Measurements from ENCODE around the gene ABCA3.

- TF ChIP-seq POLR2A (IDR thresholded peaks at IDR 0.05) = no peak
- TF ChIP-seq, protein P1, sequence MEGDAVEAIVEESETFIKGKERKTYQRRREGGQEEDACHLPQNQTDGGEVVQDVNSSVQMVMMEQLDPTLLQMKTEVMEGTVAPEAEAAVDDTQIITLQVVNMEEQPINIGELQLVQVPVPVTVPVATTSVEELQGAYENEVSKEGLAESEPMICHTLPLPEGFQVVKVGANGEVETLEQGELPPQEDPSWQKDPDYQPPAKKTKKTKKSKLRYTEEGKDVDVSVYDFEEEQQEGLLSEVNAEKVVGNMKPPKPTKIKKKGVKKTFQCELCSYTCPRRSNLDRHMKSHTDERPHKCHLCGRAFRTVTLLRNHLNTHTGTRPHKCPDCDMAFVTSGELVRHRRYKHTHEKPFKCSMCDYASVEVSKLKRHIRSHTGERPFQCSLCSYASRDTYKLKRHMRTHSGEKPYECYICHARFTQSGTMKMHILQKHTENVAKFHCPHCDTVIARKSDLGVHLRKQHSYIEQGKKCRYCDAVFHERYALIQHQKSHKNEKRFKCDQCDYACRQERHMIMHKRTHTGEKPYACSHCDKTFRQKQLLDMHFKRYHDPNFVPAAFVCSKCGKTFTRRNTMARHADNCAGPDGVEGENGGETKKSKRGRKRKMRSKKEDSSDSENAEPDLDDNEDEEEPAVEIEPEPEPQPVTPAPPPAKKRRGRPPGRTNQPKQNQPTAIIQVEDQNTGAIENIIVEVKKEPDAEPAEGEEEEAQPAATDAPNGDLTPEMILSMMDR (IDR thresholded peaks at IDR 0.05) = no peak
Observed at GRCh38 chr16:2333231-2333630, 7.3 kb downstream of the ABCA3 start.

All from tibial nerve (tissue), 3 donors.